IPS DF 4.7 (cell line): ENCODE results near the gene FKBP9.
"Not testable (repeated sequence)": the region's sequence is repeated elsewhere in the genome, so short reads cannot be mapped to it uniquely, and the experiment has no call there.

Experiments
- DNase-seq: peaks from one replicate; pipeline ENCODE4 v3.0.0-alpha.2; 2013; ENCODE audit warnings: low spot score; ENCODE audit errors: extremely low read depth

Gene FKBP9

DNA sequence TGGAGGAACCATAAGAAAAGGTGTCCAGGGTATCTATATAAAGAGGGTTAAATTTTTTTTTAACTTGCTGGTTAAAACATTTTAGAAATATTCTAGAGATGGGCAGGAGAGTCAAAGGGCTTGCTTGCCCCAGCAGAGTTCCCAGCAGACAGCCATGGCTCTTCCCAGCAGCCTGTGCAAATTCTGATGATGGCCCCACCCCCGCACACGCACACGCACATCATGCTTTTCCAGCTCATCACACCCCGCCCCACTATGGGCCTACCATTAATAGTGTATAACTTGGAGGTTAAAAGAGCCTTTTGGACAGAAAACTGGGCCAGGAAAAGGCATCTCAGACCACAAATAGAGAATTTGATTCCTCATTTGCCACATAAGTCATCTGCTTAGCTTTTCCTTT is 48.5 kb downstream of the FKBP9 start:
- not testable (repeated sequence) for DNase-seq

GRCh38 chr7:33009734-33010133 is 52.5 kb downstream of the FKBP9 start:
- DNase-seq = no peak

DNA sequence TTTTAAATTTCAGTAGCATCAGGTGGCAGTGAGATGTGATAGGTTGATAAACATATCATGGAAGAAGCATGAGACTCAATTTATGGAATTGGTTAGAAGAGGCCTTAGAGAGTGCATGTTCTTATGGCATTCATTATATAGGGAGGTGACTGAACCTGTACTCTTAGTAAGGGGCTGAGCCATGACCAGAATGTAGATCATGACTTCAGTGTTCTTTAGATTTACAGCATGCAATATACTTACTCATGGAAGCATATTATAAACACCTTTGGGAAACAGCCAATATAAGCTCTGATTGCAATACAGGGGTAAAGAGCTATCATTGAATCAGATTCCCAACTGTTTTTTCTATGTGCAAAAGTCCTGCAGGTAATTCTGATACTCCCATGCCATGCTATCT is 55.1 kb downstream of the FKBP9 start:
- DNase-seq = no peak

DNA sequence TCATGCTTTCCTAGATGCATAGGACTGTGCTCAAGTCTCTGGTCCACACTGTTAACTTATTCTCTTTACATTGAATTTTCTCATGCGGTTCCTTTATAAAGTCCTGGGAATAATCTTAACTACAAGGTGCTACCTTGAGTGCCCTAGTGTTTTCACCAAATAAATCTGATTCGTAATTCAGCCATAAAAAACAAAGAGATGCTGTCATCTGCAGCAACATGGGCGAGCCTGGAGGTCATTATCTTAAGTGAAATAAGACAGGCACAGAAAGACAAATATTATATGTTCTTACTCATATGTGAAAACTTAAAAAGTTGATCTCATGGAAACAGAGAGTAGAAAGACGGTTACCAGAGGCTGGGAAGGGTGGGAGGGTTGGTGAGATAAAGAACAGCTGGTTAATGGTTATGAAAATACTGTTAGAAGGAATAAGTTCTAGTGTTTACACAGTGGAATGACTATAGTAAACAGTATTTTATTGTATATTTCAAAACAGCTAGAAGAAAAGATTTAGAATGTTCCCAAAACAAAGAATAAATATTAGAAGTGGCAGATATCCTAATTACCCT is 67.0 kb downstream of the FKBP9 start:
- DNase-seq = no peak

DNA sequence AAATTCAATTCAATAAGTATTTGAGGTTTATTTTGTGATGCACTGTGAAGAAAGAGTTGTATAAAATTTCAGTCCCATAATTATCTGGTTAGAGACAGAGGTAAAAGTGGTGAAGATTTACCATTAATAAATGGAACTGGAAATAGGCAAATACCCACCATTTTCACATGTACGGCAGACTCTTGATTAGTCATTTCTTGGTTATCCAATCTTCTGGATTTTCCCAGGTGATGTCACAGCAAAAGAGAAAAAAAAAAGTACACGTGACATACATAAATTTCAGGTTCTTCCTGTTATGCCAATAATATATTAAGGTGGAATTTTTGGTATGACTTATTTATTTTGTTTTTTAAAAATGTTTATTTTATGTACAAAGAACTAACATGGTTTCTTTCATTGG is 78.5 kb downstream of the FKBP9 start:
- no peak for DNase-seq

GRCh38 chr7:33038639-33039038 is 81.4 kb downstream of the FKBP9 start:
- no peak for DNase-seq

GRCh38 chr7:33039257-33039902 is 82.1 kb downstream of the FKBP9 start:
- no peak for DNase-seq

- DNase-seq = no peak
These were observed 82.7 kb downstream of the FKBP9 start for GRCh38 chr7:33039903-33040292.

DNA sequence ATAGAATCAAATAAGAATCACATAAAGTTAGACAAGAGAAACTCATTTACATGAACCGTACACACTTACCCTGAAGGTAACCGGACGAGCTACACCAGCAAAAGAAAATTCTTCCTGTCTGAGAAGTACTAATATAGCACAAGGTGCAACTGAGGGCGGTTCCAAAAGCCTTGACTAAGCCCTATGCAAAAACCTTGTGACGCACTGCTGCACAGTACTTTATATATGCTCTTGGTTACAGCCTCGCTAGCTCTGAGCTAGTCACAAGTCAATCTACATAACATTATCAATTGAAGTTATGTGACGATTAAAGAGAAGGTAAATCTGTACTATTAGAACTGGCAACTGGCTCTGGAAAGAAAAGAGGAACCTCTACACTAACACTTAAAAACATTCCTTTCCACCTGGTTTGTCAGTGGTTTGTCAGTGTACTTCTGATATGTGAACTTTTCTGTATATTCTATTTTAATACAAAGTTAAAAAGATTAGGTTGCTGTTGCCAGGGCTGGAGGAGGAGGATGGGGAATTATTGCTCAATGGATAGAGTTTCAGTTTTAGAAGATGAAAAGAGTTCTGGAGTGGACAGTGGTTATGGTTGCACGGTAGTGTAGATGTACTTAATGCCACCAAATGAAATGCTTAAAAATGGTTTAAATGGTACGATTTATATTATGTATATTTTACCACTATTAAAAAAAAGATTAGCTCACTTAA is 83.7 kb downstream of the FKBP9 start:
- DNase-seq = no peak

DNA sequence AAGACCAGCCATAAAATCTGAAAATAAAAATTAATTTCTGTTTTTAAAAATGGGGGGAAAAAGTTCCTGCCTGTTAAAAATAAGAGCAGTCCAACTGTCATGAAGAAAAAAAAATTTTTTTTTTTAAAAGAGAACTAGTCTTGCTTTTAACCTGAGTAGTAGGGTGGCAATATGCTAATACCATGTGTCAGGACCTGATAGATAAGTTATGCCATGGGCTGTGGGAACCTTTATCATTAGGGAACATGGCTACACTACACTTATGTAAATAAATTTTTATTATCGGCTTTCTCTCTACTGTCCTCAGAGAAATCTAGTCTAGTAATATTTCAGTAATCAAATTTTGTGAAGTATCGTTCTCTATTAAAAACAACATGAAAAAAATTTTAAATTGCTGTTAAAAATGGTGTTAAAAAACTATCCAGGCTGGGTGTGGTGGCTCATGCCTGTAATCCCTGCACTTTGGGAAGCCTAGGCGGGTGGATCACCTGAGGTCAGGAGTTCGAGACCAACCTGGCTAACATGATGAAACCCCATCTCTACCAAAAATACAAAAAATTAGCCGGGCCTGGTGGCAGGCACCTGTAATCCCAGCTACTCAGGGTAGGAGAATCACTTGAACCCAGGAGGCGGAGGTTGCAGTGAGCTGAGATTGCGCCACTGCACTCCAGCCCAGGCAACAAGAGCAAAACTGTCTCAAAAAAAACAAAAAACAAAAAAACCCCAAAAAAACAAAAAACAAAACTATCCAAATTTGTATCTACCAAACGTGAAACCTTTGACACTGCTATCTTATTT is 84.6 kb downstream of the FKBP9 start:
- no peak for DNase-seq

DNA sequence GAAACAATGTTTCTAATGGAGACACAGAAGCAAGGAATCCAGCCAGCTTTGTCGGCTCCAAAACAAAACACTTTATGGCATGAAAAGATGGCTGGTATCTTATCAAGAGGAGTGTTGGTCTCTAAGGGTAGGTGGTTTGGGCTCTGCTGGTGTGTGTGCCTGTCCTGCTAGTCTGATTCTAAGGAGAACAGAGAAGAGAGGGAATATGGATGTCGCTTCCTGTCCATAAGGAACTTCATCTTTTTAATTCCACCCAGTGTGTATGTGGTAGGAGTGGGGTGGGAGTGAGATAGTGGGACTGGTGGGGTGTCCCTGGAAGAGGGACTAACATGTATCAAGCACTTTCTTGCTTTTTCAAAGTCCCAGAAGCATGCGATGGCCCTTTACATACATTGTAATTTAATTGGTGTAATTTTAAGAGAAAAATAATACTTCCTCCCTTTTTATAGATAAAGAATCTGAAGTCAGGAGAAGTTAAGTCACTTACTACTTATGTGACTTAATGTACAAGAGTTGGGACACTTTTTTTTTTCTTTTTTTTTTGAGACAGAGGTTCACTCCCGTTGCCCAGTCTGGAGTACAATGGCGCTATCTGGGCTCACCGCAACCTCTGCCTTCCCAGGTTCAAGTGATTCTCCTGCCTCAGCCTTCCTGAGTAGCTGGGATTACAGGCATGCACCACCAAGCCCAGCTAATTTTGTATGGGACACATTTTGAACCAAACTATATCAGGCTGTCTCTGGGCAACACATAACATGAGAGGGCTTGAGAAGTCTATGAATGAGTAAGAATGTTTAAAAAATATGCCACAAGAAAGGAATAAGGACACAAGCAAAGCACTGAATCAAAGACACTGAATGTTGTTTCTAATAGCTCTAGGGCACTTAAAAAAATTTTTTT is 86.5 kb downstream of the FKBP9 start:
- no peak for DNase-seq

DNA sequence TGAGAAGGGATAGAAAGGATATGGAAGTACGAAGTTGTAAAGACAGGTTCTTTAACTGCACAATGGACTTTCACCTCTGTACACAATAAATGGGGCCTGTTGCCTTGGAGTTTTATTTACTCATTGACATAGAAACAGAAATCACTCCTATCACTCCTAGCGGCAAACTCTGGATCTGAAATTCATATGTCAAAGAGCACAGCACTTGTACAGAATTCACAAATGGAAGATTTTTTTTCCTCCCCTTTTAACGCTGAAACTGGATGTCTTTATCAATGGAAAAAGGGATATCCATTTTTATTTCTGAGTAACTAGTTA is 87.1 kb downstream of the FKBP9 start:
- no peak for DNase-seq

DNA sequence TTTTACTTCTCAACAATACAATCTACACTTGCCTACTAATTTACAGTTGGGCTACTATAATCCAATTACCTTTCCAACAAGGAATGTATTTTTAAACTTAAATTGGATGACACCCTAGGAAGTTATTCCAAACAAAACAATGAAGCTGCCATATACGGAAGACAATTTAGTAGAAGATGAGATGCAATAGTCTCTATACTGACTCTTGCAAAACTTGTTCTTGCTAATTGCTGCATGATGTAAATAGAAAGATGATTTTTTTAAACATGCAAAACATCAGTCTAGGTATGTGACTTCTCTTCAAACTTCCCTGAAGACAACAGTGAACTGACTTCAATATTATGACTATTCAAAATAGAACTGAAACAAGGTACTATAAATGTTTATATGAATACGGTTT is 87.7 kb downstream of the FKBP9 start:
- DNase-seq = no peak

- no peak for DNase-seq
These were observed 91.0 kb downstream of the FKBP9 start for GRCh38 chr7:33048257-33048656.

GRCh38 chr7:33048704-33049103 is 91.5 kb downstream of the FKBP9 start:
- no peak for DNase-seq

DNA sequence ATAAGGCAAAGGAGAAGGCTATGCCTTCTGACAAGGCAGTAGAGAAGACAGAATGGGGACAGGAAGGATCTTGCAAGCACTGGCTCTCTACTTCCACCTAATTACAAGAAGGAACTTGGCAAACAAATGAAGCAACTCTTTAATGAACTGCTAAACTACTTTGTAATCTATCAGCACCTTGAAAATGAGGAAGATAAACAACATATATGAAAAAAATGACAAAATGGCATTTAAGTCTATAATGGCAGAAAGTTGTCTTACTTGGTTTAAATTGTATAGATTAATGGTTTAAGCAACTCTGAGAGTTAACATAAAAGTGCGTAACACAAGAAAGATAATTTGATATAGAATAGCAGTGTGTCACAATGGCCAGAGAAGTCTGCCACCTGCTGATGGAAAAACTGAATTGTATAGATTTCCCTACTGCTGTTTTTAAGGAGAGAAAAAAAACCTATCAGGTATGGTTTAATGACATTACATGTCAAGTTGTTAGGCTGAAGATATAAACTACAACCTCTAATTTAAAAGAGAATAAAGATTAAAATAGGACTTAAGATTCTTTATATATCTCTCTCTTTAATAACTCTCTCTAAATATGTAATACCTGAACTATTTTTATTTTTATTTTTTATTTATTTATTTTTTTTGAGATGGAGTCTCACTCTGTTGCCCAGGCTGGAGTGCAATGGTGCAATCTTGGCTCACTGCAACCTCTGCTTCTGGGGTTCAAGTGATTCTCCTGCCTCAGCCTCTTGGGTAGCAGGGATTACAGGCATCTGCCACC is 93.5 kb downstream of the FKBP9 start:
- no peak for DNase-seq

DNA sequence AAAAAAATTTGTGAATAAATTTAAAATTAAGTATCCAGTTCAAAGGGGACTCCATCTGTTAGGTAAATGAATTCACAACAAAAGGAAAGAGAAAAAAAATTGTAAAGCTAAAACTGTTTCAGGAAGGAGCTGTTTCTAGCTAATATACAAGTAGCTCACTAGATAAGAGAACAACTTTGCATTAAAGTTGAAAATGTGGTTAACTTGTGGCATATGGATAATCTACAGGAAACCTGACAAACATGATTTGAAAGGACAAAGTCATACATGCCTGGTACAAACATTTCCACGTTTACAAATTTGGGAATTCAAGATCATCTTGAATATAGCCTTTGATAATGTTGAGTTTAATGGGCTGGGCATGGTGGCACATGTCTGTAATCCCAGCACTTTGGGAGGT is 96.5 kb downstream of the FKBP9 start:
- DNase-seq = no peak

DNA sequence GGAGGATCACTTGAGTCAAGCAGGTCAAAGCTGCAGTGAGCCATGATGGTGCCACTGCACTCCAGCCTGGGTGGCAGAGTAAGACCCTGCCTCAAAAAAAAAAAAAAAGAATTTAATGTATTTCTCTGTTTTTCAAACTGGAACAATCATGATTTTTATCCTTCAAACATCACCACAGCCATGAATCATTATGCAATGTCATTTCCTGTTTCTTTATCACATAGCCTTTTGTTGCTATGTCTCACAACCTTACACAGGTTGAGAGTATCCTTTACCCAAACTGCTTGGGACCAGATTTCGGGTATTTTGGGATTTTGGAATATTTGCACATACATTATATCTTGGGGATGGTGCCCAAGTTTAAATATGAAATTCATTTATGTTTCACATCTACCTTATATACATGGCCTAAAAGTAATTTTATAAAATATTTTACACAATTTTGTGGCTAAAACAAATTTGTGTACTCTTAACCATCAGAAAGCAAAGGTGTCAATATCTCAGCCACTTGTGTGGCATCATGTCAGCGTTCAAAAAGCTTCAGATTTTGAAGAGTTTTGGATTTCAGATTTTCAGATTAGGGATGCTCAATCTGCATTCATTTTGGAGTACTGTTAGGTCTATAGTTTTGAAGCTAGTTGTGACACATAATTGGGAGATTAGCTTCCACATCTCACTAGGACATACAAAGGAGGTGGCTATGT is 97.2 kb downstream of the FKBP9 start:
- DNase-seq = no peak

DNA sequence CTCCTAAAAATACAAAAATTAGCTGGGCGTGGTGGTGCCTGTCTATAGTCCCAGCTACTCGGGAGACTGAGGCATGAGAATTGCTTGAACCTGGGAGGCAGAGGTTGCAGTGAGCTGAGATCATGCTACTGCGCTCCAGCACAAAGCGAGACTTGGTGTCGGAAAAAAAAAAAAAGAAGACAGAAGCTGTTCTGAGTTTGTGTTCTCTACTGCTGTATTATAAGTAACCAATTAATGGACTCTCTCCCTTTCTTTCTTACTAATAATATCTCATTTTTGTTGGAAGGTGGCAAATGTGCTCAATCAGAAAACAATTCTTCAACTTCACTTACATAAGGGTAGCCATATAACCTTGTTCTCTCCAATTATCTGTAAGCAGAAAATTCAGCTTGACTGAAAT is 97.9 kb downstream of the FKBP9 start:
- no peak for DNase-seq
